ENCODE measurements around the gene EPG5. TPM values are rescaled to one million over a fixed set of nuclear protein-coding genes. Genes with fewer than 3 reads are reported as not detected.
"Not testable (repeated sequence)": the region's sequence is repeated elsewhere in the genome, so short reads cannot be mapped to it uniquely, and the experiment has no call there.

Gene EPG5
- polyA plus RNA-seq (ENCODE audit: insufficient read length): 33.6 TPM
- long read RNA-seq, donor 1, full-length matches to known transcripts: 1 of 1 reads
- long read RNA-seq, donor 1, partial matches to known transcripts: 0 of 1 reads
- long read RNA-seq, donor 1, other reads (novel, unspliced or antisense): 0 of 1 reads
- long read RNA-seq, donor 2: 0 reads
- long read RNA-seq, donor 3, full-length matches to known transcripts: 1 of 1 reads
- long read RNA-seq, donor 3, partial matches to known transcripts: 0 of 1 reads
- long read RNA-seq, donor 3, other reads (novel, unspliced or antisense): 0 of 1 reads
- long read RNA-seq, donor 4: 0 reads
- long read RNA-seq, donor 5: 0 reads
- long read RNA-seq, donor 6: 0 reads
- long read RNA-seq, donor 7, full-length matches to known transcripts: 1 of 23 reads
- long read RNA-seq, donor 7, partial matches to known transcripts: 22 of 23 reads
- long read RNA-seq, donor 7, other reads (novel, unspliced or antisense): 0 of 23 reads
- long read RNA-seq, donor 8: 0 reads

DNA sequence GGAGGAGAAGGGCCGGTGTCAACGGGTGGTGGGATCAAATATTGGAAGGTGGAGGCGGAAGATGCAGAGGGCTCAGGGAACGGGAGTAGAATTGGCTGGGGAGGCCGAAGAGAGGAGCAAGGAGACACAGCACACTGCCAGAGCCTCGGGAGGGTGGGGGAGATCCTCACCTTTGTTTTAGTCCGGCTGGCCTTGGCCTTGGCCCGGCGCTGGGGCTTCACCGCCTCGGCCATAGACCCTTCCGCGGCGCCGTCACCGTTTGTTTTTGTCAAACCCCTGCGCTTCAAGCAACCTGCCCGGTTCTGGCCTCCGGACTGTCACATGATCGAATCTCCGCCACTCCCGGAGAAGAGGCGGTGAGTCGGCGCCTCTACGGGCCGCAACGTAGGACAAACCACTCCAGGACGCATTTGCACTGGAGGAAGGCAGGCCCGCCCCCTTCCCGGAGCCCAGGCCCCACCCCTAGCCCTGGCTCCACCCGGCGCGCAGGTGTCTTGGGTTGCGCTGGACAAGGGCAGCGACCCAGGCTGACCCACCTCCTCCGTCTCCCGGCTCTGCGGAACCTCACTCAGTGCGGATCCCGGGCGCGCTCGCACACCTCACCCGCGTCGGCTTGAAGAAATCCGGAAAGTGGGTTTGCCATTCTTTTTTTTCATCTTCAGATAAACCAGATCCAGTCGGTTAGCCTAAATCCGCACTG lies at the start of gene EPG5:
TSS of gene EPG5 (minus strand) at position 323 of the 700 bp plus-strand sequence. CDS start at position 233, 90 bp downstream.
- peak; percentile 97 for DNase-seq

DNA sequence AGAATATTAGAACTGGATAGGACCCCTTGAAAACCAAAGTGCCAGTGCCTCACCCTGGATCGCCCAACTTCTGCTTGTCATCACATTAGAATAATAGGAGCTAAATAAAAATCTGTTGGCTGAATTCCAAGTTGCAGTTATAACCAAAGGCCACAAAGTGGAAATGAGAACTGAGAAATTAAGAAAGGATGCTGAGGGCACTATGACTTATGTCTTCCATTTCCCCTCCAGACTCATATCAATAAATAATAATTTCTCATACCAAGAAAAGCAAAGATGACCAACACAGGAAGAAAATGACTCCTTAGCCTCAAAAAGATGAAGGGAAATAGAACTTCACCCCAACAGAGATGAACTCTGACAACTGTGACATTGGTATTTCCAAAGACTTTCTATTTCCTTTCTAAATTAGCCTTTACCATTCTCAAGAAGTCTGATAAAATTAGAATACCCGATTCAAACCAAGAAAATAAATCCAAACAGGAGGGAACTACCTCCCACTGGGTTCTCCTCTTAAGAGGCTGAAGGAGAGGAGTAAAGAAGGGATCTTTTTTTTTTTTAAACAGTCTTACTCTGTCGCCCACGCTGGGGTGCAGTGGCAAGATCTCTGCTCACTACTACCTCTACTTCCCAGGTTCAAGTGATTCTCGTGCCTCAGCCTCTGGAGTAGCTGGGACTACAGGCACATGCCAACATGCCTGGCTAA lies 46.5 kb upstream of the EPG5 start:
- no peak for DNase-seq

DNA sequence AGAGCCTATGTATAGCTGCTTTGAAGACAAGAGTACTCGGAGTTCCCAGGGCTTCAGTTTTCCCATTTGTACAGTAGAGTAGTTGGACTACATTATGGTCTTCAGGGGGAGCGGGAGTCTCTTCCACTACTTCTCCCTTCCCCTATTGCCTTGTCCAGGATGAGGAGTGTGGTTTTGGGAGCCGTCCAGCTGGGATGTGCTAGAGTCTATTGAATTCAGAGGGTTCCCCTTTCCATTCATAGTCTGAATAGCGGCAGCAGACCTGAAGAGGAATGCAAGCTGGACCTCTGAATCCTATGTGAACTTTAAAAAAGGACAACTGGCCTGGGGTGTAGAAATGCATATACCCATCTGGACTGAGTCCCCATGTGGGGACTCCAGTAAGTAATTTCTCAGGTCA lies 43.5 kb upstream of the EPG5 start:
- DNase-seq: no peak

GRCh38 chr18:46010050-46010449 lies 42.9 kb upstream of the EPG5 start:
- DNase-seq: no peak

DNA sequence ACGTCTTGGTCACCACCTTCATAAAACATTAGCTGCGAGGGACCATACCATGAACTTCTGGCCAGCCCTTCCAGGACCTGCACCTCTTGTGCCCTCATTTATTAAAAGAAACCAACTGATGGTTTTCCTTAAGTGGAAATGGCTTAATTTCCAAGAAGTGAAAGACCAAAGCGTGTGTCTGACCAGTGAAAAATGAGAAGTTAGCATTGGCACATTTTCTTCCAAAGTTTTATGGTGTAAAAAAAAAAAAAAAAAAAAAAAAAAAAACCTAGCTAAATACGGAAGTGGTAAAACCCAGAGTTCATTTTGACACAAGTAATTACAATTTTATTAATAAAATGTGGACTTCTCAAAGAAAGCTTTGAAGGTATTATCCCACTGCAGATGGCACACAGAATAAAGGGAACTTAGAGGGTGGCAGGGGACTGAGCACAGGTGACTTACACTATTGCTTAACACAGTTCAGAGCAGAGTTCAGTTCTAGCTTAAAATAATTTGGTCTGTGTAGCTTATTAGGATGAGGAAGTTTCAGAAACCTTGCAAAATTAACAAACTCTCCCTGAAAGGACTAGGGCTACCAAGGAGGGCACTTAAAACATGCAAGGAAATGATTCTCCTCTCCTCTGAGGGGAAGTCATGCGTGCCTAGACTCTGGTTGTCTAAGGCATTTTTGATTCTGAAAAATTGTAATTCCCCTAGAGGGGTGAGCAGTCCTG lies 42.2 kb upstream of the EPG5 start:
- DNase-seq: no peak

DNA sequence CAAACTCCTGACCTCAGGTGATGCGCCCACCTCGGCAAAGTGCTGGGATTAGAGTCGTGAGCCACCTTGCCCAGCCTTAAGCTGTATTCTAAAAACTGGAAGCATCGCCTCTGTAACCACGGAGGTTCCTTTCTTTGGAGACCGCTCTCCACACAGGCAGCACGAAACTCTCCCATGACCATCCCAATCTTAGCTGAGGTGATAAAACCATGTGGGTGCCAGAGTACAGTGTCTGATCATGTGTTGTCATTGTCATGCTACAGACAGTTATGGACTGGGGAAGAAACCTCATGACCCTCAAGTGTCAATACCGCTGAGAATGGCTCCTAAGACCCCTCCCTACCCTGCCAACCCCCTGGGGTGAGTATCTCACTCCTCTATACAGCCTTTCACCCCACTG lies 41.4 kb upstream of the EPG5 start:
- DNase-seq: no peak

GRCh38 chr18:46007165-46007564 lies 40.0 kb upstream of the EPG5 start:
- no peak for DNase-seq

DNA sequence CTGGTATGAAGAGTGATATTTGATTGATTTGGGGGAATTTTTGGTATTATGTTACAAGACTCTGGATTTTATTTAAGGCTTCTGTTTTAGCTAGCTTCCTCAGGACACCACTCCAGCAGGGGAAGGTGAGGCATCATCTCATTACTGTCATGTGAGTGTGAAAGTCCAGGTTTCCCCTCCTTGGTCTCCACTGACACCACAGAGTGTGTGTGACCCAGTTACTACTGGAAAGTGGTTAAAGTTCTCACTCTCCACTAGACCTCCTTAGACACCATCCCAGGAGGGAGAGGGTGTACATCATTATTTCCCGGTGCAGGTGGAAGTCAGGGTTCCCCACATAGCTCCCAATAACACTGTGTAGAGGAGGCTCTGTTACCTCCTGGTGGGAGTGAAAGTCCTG lies 35.8 kb upstream of the EPG5 start:
- no peak for DNase-seq

- no peak for DNase-seq
Observed at GRCh38 chr18:46001892-46002291, 34.8 kb upstream of the EPG5 start.

- DNase-seq: no peak
Observed at GRCh38 chr18:46001074-46001473, 33.9 kb upstream of the EPG5 start.

DNA sequence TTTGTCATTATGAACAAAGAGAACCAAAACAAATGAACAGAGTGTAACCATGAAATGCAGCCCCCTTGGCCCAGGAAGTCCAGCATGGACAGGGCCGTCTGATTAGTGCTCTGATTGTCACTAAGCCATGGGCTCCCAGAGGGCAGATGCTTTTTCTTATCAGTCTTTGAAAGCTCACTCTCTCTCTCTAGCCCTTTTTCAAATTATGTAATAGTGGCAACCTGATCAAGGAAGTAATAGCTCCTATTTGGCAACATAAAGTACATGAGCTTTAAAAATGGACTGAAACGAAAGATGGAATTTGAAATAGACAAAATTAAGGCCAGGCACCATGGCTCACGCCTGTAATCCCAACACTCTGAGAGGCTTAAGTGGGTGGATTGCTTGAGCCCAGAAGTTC lies 32.4 kb upstream of the EPG5 start:
- DNase-seq: no peak

DNA sequence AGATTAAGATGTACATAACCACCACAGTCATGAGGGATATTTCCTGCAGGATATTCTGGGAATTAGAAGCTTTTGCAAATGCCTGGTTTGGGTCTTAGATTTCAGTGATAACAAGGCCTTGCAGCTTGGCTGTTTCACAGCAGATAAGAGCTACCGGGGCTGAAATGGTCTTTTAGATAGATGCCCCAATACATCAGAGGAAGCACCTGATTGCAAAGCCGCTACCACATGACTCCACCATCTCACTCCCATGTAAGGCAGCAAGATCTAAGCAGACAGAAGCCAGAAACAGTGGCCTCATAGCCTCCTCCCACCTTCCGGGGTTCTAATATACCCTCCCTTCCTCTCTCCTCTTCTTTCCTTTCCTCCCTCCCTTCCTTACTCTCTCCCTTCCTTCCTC lies 31.1 kb upstream of the EPG5 start:
- no peak for DNase-seq

- DNase-seq: no peak
Observed at GRCh38 chr18:45997700-45998151, 30.6 kb upstream of the EPG5 start.

- no peak for DNase-seq
Observed at GRCh38 chr18:45995461-45995860, 28.3 kb upstream of the EPG5 start.

DNA sequence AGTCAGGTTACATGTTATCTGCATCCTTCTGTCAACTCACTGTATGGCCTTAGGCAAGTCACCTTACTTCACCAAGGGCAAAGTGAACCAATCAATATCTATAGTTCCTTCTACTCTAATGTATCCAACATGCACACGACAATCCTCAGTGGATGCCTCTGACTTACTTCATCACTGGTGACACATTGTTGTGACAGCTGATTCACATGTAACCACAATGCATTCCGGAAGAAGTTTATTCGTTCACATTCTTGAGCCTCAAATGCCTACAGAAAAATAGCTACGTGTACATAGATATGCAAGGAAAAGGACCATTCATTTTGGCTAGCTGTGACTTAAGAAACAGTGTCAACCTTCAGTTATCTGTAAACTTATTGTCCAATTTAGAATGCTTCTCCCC lies 26.3 kb upstream of the EPG5 start:
- no peak for DNase-seq

DNA sequence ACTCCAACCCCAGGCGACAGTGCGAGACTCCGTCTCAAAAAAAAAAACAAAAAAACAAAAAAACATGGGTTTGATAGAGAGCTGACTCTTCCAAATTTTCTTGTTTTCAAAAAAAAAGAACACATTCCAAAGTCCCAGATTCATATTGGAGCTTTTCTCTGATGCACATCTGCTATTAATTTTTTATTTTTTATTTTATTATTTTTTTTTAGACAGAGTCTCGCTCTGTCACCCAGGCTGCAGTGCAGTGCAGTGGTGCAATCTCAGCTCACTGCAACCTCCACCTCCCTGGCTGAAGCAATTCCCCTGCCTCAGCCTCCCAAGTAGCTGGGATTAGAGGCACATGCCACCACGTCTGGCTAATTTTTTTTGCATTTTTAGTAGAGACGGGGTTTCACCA lies 25.4 kb upstream of the EPG5 start:
- DNase-seq: not testable (repeated sequence)

GRCh38 chr18:45991788-45992187 lies 24.7 kb upstream of the EPG5 start:
- no peak for DNase-seq

- no peak for DNase-seq
Observed at GRCh38 chr18:45984546-45985235, 17.6 kb upstream of the EPG5 start.

- DNase-seq: no peak
Observed at GRCh38 chr18:45981821-45982220, 14.7 kb upstream of the EPG5 start.

DNA sequence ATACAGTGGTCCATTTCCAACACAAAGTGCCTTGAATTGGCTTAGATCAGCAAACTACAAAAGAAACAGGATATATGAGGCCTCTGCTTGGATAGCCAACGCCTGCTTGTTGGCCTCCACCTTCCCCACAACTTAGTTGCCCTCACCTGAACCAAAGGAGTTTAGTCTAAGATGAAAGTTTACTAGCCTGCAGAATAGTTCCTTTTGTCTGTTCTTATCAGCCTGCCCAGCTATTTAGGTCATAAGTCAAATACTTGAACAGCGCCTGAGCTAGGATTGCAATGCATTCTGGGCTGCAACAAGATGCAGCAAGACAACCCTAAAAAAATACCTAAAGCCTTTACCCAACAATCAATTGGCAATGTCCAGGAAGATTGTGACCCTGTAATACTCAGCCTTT lies 13.1 kb upstream of the EPG5 start:
- DNase-seq: no peak

GRCh38 chr18:45978084-45978483 lies 11.0 kb upstream of the EPG5 start:
- DNase-seq: no peak
